Measurements from ENCODE around the gene SH2B3. TPM values are rescaled to one million over a fixed set of nuclear protein-coding genes. Genes with fewer than 3 reads are reported as not detected.

SH2B3 gene
- total RNA-seq, 2 experiments from 2014 or later = 25.8 to 51.3 TPM

DNA sequence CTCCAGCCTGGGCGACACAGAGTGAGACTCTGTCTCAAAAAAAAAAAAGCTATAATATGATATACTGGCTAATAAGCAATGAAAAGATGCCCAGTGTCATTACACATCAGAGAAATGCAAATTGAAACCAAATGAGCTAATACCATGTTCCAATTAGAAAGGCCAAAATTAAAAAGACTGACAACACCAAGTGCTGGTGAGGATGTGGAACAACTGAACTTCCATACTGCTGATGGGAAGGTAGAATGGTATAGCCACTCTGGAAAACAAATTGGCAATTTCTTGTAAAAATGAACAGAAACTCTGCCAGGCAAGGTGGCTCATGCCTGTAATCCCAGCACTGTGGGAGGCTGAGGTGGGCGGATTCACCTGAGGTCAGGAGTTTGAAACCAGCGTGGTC, 28.3 kb upstream of the SH2B3 start:
- Histone ChIP-seq H3K4me2 (ENCODE audit: low read length) (no peak overlapping the region), H3K79me2 (ENCODE audit: insufficient read depth, low read depth, low read length) (no peaks in the 10 kb centered on the region), H3K36me3 (ENCODE audit: insufficient read depth, low read length) (no peaks in the 10 kb centered on the region), H3K4me3 (ENCODE audit: low read depth, low read length, poor library complexity, severe bottlenecking) (no peak overlapping the region), H3K9me2 (ENCODE audit: insufficient read depth, low read length) (no peaks in the 10 kb centered on the region), H3K27ac (ENCODE audit: low read depth, low read length, poor library complexity, severe bottlenecking) (no peak overlapping the region), H2AFZ (ENCODE audit: low read length) (no peak overlapping the region), H3K9me3 (ENCODE audit: low read length) (no peaks in the 10 kb centered on the region), H3K4me1 (ENCODE audit: insufficient read depth, low read length, poor library complexity, severe bottlenecking) (no peaks in the 10 kb centered on the region), H4K20me1 (ENCODE audit: insufficient read depth, low read length) (no peaks in the 10 kb centered on the region)
- TF ChIP-seq EZH2phosphoT487 (IDR thresholded peaks at IDR 0.05; ENCODE audit: borderline replicate concordance, low read depth, low read length) (no peak), CTCF (conservative IDR thresholded peaks at IDR 0.05; ENCODE audit: low read length) (no peak)
- DNase-seq (ENCODE audit: low spot score) = no peak
- CTCF ChIA-PET (ENCODE audit: unreplicated experiment) = no interaction called here
- intact Hi-C loops (cut with micrococcal nuclease; ENCODE audit: unreplicated experiment) = no loop called here
- no TSS peak for BruUV-seq (replicated peaks)
- POLR2A ChIA-PET = interaction anchor here (0.6 to 1.0 kb wide), 2 partner anchors 98 to 291 kb away, joined by 3 to 4 read pairs; no protein-coding TSS in a partner anchor

DNA sequence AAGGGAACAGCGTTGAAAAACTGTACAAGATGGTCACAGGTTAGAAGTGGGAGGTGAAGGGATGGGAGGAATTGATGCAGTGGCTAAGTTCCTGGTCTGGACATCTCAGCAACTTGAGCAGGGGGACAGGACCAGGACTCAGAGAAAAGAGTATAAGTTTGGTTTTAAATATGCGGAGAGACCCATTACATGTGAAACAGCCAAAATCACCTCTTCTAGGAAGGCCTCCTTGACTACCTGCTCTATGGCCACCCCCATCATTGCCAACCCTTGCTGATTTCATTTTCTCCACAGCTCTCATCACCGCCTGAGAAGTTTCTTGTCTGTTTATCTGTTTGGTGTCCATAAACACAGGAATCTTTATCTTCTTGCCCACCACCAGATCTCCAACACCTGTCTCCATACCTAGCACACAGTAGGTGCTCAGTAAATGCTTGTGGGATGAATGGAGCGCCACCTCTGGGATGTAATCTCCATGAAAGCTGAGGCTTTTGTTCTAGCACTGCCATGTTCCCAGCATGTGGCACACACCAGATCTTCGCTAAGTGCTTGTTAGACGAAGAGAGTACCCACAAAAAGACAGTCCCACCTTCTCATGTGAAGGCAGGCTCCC, 25.7 kb upstream of the SH2B3 start:
- Histone ChIP-seq H3K4me3 (ENCODE audit: low read depth, low read length, poor library complexity, severe bottlenecking) (no peak overlapping the region), H3K27ac (ENCODE audit: low read depth, low read length, poor library complexity, severe bottlenecking) (no peak overlapping the region), H3K4me2 (ENCODE audit: low read length) (no peak overlapping the region), H3K9me3 (ENCODE audit: low read length) (no peaks in the 10 kb centered on the region), H3K9me2 (ENCODE audit: insufficient read depth, low read length) (no peaks in the 10 kb centered on the region), H3K79me2 (ENCODE audit: insufficient read depth, low read depth, low read length) (no peaks in the 10 kb centered on the region), H3K36me3 (ENCODE audit: insufficient read depth, low read length) (no peaks in the 10 kb centered on the region), H3K4me1 (ENCODE audit: insufficient read depth, low read length, poor library complexity, severe bottlenecking) (no peaks in the 10 kb centered on the region), H4K20me1 (ENCODE audit: insufficient read depth, low read length) (no peaks in the 10 kb centered on the region), H2AFZ (ENCODE audit: low read length) (no peak overlapping the region)
- TF ChIP-seq EZH2phosphoT487 (IDR thresholded peaks at IDR 0.05; ENCODE audit: borderline replicate concordance, low read depth, low read length) = no peak
- no peak for TF ChIP-seq CTCF (conservative IDR thresholded peaks at IDR 0.05; ENCODE audit: low read length)
- BruUV-seq (replicated peaks) = no TSS peak
- CTCF ChIA-PET (ENCODE audit: unreplicated experiment) = no interaction called here
- no peak for DNase-seq (ENCODE audit: low spot score)
- POLR2A ChIA-PET = interaction anchor here (0.7 kb wide), 2 partner anchors 96 to 134 kb away, joined by 4 read pairs; no protein-coding TSS in a partner anchor
- intact Hi-C loops (cut with micrococcal nuclease; ENCODE audit: unreplicated experiment) = no loop called here

DNA sequence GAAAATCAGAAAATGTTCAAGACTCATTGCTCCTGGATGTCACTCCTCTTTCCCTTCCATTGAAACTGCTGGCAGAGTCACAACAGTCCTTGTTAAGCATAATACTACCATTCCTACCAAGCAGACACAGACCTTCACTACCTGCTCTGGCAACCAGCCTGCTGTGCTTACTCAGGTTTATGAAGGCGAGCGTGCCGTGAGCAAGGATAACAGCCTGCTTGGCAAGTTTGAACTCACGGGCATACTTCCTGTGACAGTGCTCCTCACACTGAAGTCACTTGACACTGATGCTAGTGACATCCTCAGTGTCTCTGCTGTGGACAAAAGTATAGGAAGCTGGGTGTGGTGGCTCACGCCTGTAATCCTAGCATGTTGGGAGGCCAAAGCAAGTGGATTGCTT, 21.1 kb upstream of the SH2B3 start:
- Histone ChIP-seq H2AFZ (ENCODE audit: low read length) (no peak overlapping the region), H3K36me3 (ENCODE audit: insufficient read depth, low read length) (no peaks in the 10 kb centered on the region), H3K4me1 (ENCODE audit: insufficient read depth, low read length, poor library complexity, severe bottlenecking) (no peaks in the 10 kb centered on the region), H3K4me2 (ENCODE audit: low read length) (no peak overlapping the region), H3K9me2 (ENCODE audit: insufficient read depth, low read length) (no peaks in the 10 kb centered on the region), H3K9me3 (ENCODE audit: low read length) (no peaks in the 10 kb centered on the region), H3K27ac (ENCODE audit: low read depth, low read length, poor library complexity, severe bottlenecking) (no peak overlapping the region), H3K4me3 (ENCODE audit: low read depth, low read length, poor library complexity, severe bottlenecking) (no peak overlapping the region), H3K79me2 (ENCODE audit: insufficient read depth, low read depth, low read length) (no peaks in the 10 kb centered on the region), H4K20me1 (ENCODE audit: insufficient read depth, low read length) (no peaks in the 10 kb centered on the region)
- ChIA-PET CTCF (ENCODE audit: unreplicated experiment) (interaction anchor here (1.2 kb wide), 1 partner anchor 12 kb away, joined by 3 read pairs; no protein-coding TSS in a partner anchor), POLR2A (no interaction called here)
- DNase-seq (ENCODE audit: low spot score) = no peak
- TF ChIP-seq EZH2phosphoT487 (IDR thresholded peaks at IDR 0.05; ENCODE audit: borderline replicate concordance, low read depth, low read length) = no peak
- TF ChIP-seq CTCF (conservative IDR thresholded peaks at IDR 0.05; ENCODE audit: low read length) = no peak
- intact Hi-C loops (cut with micrococcal nuclease; ENCODE audit: unreplicated experiment) = no loop called here
- BruUV-seq (replicated peaks) = no TSS peak
